Ectodermal cell (in vitro differentiated cells): ENCODE measurements around the gene CRTC1. TPM values are rescaled to one million over a fixed set of nuclear protein-coding genes. Genes with fewer than 3 reads are reported as not detected.
A peak's percentile ranks its signal among the peaks of the same experiment; 100 is the strongest.

ENCODE experiments used
- H3K27ac ChIP-seq: 2 replicates; pipeline ENCODE4 v1.7.0; 2013; ENCODE audit warnings: mild to moderate bottlenecking, low read depth, low read length; ENCODE audit not compliant: insufficient read depth, poor library complexity, severe bottlenecking
- H3K27me3 ChIP-seq: 2 replicates; pipeline ENCODE4 v1.7.0; 2013; ENCODE audit warnings: mild to moderate bottlenecking, low read length; ENCODE audit not compliant: insufficient read depth, control insufficient read depth, poor library complexity, severe bottlenecking
- H3K36me3 ChIP-seq: one replicate; pipeline ENCODE4 v1.7.0; 2013; ENCODE audit warnings: low read length; ENCODE audit not compliant: control insufficient read depth, insufficient read depth
- H3K4me1 ChIP-seq: one replicate; pipeline ENCODE4 v1.7.0; 2013; ENCODE audit warnings: low read length; ENCODE audit not compliant: control insufficient read depth, insufficient read depth
- H3K4me3 ChIP-seq: 2 replicates; pipeline ENCODE4 v1.7.0; 2013; ENCODE audit warnings: low read depth, low read length, control low read depth; ENCODE audit not compliant: insufficient read depth
- H3K9me3 ChIP-seq: 2 replicates; pipeline ENCODE4 v1.7.0; 2013; ENCODE audit warnings: mild to moderate bottlenecking, low read length, moderate library complexity; ENCODE audit not compliant: control insufficient read depth
- WGBS, 2 experiments: methylation state at CpG; one replicate each; pipeline ENCODE4 v1.1.7; 2013; ENCODE audit warnings: missing lambda C conversion rate in 2 of 2; 5-methylcytosine and 5-hydroxymethylcytosine counted together
- polyA plus RNA-seq, 4 experiments: library from polyadenylated mRNA; stranded (reverse); fragments of 50-300 nt; gene quantifications; one replicate each; pipeline ENCODE4 v1.2.3, GENCODE V29; 2013

CRTC1 gene
- polyA plus RNA-seq (2013, experiment 1 of 4), result 27.0 TPM
- 29.4 TPM for polyA plus RNA-seq (2013, experiment 2 of 4)
- polyA plus RNA-seq (2013, experiment 3 of 4), result 22.2 TPM
- 24.1 TPM for polyA plus RNA-seq (2013, experiment 4 of 4)

GRCh38 chr19:18683109-18683957, at the start of gene CRTC1:
Gene CRTC1 (plus strand): TSS chr19:18683680. CDS start chr19:18683703, 23 bp downstream.
- Histone ChIP-seq H3K27ac (peak within 1 kb of the TSS; percentile 48), H3K36me3 (no peaks in the 10 kb centered on the region), H3K4me1 (peaks cover 9% of the 10 kb centered on the region), H3K4me3 (peak within 1 kb of the TSS; percentile 55), H3K9me3 (no peaks in the 10 kb centered on the region), H3K27me3 (no peaks in the 10 kb centered on the region)
- WGBS, 2 experiments, result 2% methylated on average over 87 to 93 of the region's 93 CpGs

- H3K27ac ChIP-seq, result no peak overlapping the region
- 85% methylated on average over 12 of the region's 12 CpGs for WGBS, 2 experiments
- H3K36me3 ChIP-seq, result no peaks in the 10 kb centered on the region
- peaks cover 12% of the 10 kb centered on the region for H3K4me1 ChIP-seq
- no peak overlapping the region for H3K4me3 ChIP-seq
- peaks cover 15% of the 10 kb centered on the region for H3K27me3 ChIP-seq
- H3K9me3 ChIP-seq, result no peaks in the 10 kb centered on the region
Observed at GRCh38 chr19:18634612-18635297, 48.7 kb upstream of the CRTC1 start.

- WGBS, 2 experiments, result 15 to 29% methylated on average over 5 to 6 of the region's 6 CpGs
- Histone ChIP-seq H3K4me1 (peaks cover 12% of the 10 kb centered on the region), H3K27me3 (peaks cover 15% of the 10 kb centered on the region), H3K27ac (no peak overlapping the region), H3K9me3 (no peaks in the 10 kb centered on the region), H3K4me3 (no peak overlapping the region), H3K36me3 (no peaks in the 10 kb centered on the region)
Observed at GRCh38 chr19:18635831-18636182, 47.7 kb upstream of the CRTC1 start.

- Histone ChIP-seq H3K9me3 (no peaks in the 10 kb centered on the region), H3K27me3 (peaks cover 15% of the 10 kb centered on the region), H3K4me3 (peak overlapping the region; percentile 63), H3K4me1 (peaks cover 12% of the 10 kb centered on the region), H3K27ac (no peak overlapping the region), H3K36me3 (no peaks in the 10 kb centered on the region)
- 0 to 1% methylated on average over 41 to 44 of the region's 44 CpGs for WGBS, 2 experiments
Observed at GRCh38 chr19:18636183-18636968, 47.1 kb upstream of the CRTC1 start.

GRCh38 chr19:18636969-18637629, 46.4 kb upstream of the CRTC1 start, which contains the start of gene KLHL26:
Gene KLHL26 (plus strand): TSS chr19:18637028. CDS start chr19:18637055, 27 bp downstream.
- WGBS, 2 experiments, result 4 to 5% methylated on average over 47 of the region's 47 CpGs
- Histone ChIP-seq H3K27ac (no peak within 1 kb of the TSS), H3K36me3 (no peaks in the 10 kb centered on the region), H3K4me3 (peak within 1 kb of the TSS; percentile 63), H3K4me1 (peaks cover 12% of the 10 kb centered on the region), H3K9me3 (no peaks in the 10 kb centered on the region), H3K27me3 (peaks cover 15% of the 10 kb centered on the region)

- H3K27me3 ChIP-seq, result peaks cover 15% of the 10 kb centered on the region
- H3K4me1 ChIP-seq, result peaks cover 12% of the 10 kb centered on the region
- H3K36me3 ChIP-seq, result no peaks in the 10 kb centered on the region
- no peaks in the 10 kb centered on the region for H3K9me3 ChIP-seq
- no peak overlapping the region for H3K27ac ChIP-seq
- 68 to 78% methylated on average over 3 of the region's 3 CpGs for WGBS, 2 experiments
- H3K4me3 ChIP-seq, result peak overlapping the region; percentile 63
Observed at GRCh38 chr19:18637673-18638630, 45.5 kb upstream of the CRTC1 start.

- H3K27ac ChIP-seq, result no peak overlapping the region
- H3K36me3 ChIP-seq, result no peaks in the 10 kb centered on the region
- peaks cover 12% of the 10 kb centered on the region for H3K4me1 ChIP-seq
- H3K9me3 ChIP-seq, result no peaks in the 10 kb centered on the region
- 94% methylated on average over 8 of the region's 8 CpGs for WGBS, 2 experiments
- peaks cover 9% of the 10 kb centered on the region for H3K27me3 ChIP-seq
- H3K4me3 ChIP-seq, result no peak overlapping the region
Observed at GRCh38 chr19:18639706-18640243, 43.7 kb upstream of the CRTC1 start.

- peaks cover 13% of the 10 kb centered on the region for H3K4me1 ChIP-seq
- no peak overlapping the region for H3K4me3 ChIP-seq
- no peaks in the 10 kb centered on the region for H3K36me3 ChIP-seq
- no peaks in the 10 kb centered on the region for H3K27me3 ChIP-seq
- no peak overlapping the region for H3K27ac ChIP-seq
- WGBS, 2 experiments, result 73 to 76% methylated on average over 15 of the region's 15 CpGs
- H3K9me3 ChIP-seq, result no peaks in the 10 kb centered on the region
Observed at GRCh38 chr19:18644196-18645034, 39.1 kb upstream of the CRTC1 start.
